ENCODE data around the gene KIAA0825.

GRCh38 chr5:94640176-94640575 is 21.8 kb upstream of the KIAA0825 start:
- TF ChIP-seq EZH2 (IDR thresholded peaks at IDR 0.05; ENCODE audit: borderline replicate concordance, low read length) (no peak), CTCF (IDR thresholded peaks at IDR 0.05; ENCODE audit: low read length) (no peak)
